ENCODE data around the gene MGAM2. TPM values are rescaled to one million over a fixed set of nuclear protein-coding genes. Genes with fewer than 3 reads are reported as not detected.

The MGAM2 gene
- total and polyA plus RNA-seq, 2 experiments from 2014 or later, result 0.07 TPM; not detected in 1

DNA sequence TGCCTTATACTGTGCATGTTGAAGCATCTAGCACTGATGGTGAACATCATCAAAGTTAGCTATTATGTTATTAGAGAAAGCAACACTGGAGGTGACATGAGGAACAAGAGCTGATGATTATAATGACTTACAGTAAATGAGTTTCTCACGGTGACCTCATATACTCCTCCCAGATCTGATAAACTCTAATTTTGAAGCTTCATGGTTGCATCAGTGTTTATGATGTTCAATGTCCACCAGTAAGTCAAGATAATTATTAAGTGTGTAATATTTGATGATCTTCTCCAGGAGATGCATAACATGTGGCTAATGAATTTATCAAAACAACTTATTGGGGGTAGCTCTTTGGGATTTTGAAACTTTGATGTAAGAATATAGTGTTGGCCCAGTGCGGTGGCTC is 27.5 kb downstream of the MGAM2 start (continued):
- no peak for TF ChIP-seq CTCF (conservative IDR thresholded peaks at IDR 0.05; ENCODE audit: low read depth in 2 of 2)
- no peak for TF ChIP-seq ETS1 (IDR thresholded peaks at IDR 0.05)
- TF ChIP-seq EZH2phosphoT487 (IDR thresholded peaks at IDR 0.05; ENCODE audit: unreplicated experiment), result no peak

DNA sequence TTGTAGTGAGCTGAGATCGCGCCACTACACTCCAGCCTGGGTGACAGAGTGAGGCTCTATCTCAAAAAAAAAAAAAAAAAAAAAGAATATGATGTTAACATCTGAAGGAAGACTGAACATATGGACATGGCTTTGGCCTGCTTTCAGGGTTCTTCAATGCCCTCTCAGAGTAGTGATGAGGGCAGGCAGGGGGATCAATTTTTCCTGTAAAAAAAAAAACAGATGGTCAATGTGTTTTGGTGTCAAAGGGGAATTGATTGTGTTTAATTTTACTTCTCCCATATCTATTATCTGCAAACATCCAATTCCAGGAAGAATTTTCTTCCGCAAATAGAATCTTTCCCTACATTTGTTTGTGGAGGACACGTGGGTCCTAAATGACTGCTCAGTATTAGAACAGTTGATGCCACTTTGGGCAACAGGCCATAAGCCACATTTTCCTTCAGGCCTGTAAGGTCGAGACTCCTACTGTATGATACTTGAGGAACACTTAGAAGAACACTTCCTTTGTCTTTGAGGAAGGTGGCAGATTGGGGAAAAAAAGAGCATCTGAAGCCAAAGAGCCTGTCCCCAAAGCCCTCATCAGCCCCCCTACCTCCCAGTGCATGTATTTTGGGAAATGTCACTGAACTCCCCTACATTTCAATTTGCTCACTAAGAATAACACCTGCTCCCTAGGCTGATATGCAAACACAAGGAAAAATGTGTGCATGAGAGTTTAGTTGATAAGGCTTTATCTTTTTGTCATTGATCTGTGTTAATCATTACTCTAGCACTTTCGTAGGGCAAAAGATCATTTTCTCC is 28.3 kb downstream of the MGAM2 start:
- no peak overlapping the region for H3K4me3 ChIP-seq
- H3K4me1 Mint-ChIP-seq, result peaks cover 7% of the 10 kb centered on the region; the same call in 2 of the 3 replicates
- H3K36me3 ChIP-seq (ENCODE audit: insufficient read depth), result no peaks in the 10 kb centered on the region
- no peaks in the 10 kb centered on the region for H3F3A ChIP-seq (replicated peaks; ENCODE audit: low read depth)
- H3K27me3 Mint-ChIP-seq (ENCODE audit: insufficient read depth, low read depth, poor library complexity), result no peaks in the 10 kb centered on the region
- H3K4me1 ChIP-seq (ENCODE audit: insufficient read depth), result 0 out of 2 replicates have a peak, but pooled peaks cover 4% of the 10 kb centered on the region
- no peak for ATAC-seq
- H3K27ac Mint-ChIP-seq, result no peak overlapping the region
- no peak overlapping the region for H3K4me3 Mint-ChIP-seq
- H3K9me2 ChIP-seq (ENCODE audit: insufficient read depth), result no peaks in the 10 kb centered on the region
- H4K20me1 ChIP-seq (replicated peaks; ENCODE audit: insufficient read depth), result no peaks in the 10 kb centered on the region
- DNase-seq (ENCODE audit: low spot score), result no peak
- no peaks in the 10 kb centered on the region for H3K79me2 ChIP-seq (replicated peaks; ENCODE audit: insufficient read depth)
- H3K9me3 Mint-ChIP-seq, result no peaks in the 10 kb centered on the region; the same call in 2 of the 3 replicates
- no peak overlapping the region for H3K4me2 ChIP-seq
- H3K36me3 Mint-ChIP-seq (ENCODE audit: low read depth), result no peaks in the 10 kb centered on the region
- no peaks in the 10 kb centered on the region for H3K27me3 ChIP-seq (ENCODE audit: insufficient read depth)
- no peak overlapping the region for H3K27ac ChIP-seq (ENCODE audit: low read depth)
- H2AFZ ChIP-seq, result no peak overlapping the region
- TF ChIP-seq CREB1 (CRISPR knock-in tag; IDR thresholded peaks at IDR 0.05; ENCODE audit: low read depth) (no peak), EZH2 (IDR thresholded peaks at IDR 0.05; ENCODE audit: low read depth, unreplicated experiment) (no peak), NANOG (IDR thresholded peaks at IDR 0.05; ENCODE audit: borderline replicate concordance) (no peak), JUNB (IDR thresholded peaks at IDR 0.05; ENCODE audit: unreplicated experiment) (no peak), REST (IDR thresholded peaks at IDR 0.05; ENCODE audit: unreplicated experiment) (no peak), POLR2AphosphoS5 (IDR thresholded peaks at IDR 0.05; ENCODE audit: low read depth) (no peak), STAT1 (IDR thresholded peaks at IDR 0.05; ENCODE audit: unreplicated experiment) (no peak), ZNF114 (CRISPR knock-in tag; IDR thresholded peaks at IDR 0.05) (no peak)
- TF ChIP-seq, protein P1, sequence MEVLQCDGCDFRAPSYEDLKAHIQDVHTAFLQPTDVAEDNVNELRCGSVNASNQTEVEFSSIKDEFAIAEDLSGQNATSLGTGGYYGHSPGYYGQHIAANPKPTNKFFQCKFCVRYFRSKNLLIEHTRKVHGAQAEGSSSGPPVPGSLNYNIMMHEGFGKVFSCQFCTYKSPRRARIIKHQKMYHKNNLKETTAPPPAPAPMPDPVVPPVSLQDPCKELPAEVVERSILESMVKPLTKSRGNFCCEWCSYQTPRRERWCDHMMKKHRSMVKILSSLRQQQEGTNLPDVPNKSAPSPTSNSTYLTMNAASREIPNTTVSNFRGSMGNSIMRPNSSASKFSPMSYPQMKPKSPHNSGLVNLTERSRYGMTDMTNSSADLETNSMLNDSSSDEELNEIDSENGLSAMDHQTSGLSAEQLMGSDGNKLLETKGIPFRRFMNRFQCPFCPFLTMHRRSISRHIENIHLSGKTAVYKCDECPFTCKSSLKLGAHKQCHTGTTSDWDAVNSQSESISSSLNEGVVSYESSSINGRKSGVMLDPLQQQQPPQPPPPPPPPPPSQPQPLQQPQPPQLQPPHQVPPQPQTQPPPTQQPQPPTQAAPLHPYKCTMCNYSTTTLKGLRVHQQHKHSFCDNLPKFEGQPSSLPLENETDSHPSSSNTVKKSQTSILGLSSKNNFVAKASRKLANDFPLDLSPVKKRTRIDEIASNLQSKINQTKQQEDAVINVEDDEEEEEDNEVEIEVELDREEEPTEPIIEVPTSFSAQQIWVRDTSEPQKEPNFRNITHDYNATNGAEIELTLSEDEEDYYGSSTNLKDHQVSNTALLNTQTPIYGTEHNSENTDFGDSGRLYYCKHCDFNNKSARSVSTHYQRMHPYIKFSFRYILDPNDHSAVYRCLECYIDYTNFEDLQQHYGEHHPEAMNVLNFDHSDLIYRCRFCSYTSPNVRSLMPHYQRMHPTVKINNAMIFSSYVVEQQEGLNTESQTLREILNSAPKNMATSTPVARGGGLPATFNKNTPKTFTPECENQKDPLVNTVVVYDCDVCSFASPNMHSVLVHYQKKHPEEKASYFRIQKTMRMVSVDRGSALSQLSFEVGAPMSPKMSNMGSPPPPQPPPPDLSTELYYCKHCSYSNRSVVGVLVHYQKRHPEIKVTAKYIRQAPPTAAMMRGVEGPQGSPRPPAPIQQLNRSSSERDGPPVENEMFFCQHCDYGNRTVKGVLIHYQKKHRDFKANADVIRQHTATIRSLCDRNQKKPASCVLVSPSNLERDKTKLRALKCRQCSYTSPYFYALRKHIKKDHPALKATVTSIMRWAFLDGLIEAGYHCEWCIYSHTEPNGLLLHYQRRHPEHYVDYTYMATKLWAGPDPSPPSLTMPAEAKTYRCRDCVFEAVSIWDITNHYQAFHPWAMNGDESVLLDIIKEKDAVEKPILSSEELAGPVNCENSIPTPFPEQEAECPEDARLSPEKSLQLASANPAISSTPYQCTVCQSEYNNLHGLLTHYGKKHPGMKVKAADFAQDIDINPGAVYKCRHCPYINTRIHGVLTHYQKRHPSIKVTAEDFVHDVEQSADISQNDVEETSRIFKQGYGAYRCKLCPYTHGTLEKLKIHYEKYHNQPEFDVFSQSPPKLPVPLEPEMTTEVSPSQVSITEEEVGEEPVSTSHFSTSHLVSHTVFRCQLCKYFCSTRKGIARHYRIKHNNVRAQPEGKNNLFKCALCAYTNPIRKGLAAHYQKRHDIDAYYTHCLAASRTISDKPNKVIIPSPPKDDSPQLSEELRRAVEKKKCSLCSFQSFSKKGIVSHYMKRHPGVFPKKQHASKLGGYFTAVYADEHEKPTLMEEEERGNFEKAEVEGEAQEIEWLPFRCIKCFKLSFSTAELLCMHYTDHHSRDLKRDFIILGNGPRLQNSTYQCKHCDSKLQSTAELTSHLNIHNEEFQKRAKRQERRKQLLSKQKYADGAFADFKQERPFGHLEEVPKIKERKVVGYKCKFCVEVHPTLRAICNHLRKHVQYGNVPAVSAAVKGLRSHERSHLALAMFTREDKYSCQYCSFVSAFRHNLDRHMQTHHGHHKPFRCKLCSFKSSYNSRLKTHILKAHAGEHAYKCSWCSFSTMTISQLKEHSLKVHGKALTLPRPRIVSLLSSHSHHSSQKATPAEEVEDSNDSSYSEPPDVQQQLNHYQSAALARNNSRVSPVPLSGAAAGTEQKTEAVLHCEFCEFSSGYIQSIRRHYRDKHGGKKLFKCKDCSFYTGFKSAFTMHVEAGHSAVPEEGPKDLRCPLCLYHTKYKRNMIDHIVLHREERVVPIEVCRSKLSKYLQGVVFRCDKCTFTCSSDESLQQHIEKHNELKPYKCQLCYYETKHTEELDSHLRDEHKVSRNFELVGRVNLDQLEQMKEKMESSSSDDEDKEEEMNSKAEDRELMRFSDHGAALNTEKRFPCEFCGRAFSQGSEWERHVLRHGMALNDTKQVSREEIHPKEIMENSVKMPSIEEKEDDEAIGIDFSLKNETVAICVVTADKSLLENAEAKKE (CRISPR knock-in tag; IDR thresholded peaks at IDR 0.05), result no peak
